Muscle layer of duodenum (tissue), 2 donors: ENCODE measurements around the gene ZNF562.
"Not testable (repeated sequence)": the region's sequence is repeated elsewhere in the genome, so short reads cannot be mapped to it uniquely, and the experiment has no call there.

Source experiments
- H3K27ac ChIP-seq: one replicate; pipeline ENCODE4 v1.7.0; 2013; ENCODE audit warnings: mild to moderate bottlenecking, low read length
- H3K27me3 ChIP-seq: one replicate; pipeline ENCODE4 v1.7.0; 2013; ENCODE audit warnings: low read depth, mild to moderate bottlenecking, control low read depth, low read length
- H3K36me3 ChIP-seq, 2 donors: one replicate each; pipeline ENCODE4 v1.7.0; 2013; ENCODE audit warnings: low read length in 2 of 2, control low read depth in 1 of 2, mild to moderate bottlenecking in 1 of 2; ENCODE audit not compliant: insufficient read depth in 2 of 2, control insufficient read depth in 1 of 2
- H3K4me1 ChIP-seq, 2 donors: one replicate each; pipeline ENCODE4 v1.7.0; 2013; ENCODE audit warnings: low read length in 2 of 2, mild to moderate bottlenecking in 2 of 2, control low read depth in 1 of 2, moderate library complexity in 1 of 2; ENCODE audit not compliant: insufficient read depth in 2 of 2, control insufficient read depth in 1 of 2
- H3K4me3 ChIP-seq, 2 donors: one replicate each; pipeline ENCODE4 v1.7.0; 2013; ENCODE audit warnings: low read length in 2 of 2, low read depth in 1 of 2, mild to moderate bottlenecking in 1 of 2
- H3K9me3 ChIP-seq, 2 donors: one replicate each; pipeline ENCODE4 v1.7.0; 2013; ENCODE audit warnings: low read length in 2 of 2, control low read depth in 1 of 2, mild to moderate bottlenecking in 1 of 2; ENCODE audit not compliant: control insufficient read depth in 1 of 2
- donor health status: healthy.

Gene ZNF562

DNA sequence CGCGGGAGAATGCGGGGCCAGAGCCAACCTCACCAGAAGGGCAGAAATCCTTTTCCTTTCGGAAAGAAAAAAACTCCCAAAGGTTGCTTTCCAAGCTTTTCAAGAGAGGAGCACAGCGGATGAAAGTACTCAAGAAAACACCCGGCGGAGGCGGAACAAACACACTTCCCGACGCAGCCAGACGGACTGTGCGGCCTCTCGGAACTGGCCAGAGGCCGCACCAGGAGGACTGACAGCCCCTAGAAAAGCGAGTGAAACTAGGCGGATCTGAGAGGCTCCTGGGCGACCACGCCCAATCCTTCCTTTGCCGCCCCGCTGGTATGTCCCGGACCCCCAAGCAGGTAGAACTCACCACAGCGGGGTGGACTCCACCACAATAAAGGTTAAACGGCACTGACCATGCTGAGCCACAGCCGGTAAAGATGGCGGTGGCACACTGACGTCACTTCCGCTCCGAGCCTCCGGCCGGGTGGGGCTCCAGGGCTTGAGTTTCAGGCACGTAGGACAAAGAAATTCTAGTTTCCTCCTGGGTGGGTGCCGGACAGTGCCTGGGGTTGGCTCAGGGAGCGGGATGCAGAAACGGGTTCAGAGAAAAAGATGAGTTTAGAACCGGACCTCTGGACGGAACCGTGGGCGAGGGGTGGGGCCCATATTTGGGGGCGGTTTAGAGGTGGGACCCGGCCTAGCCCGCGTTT lies at the start of gene ZNF562:
TSS of gene ZNF562 (minus strand) at position 438 of the 695 bp plus-strand sequence. CDS start 14,356 bp downstream, outside the sequence.
- H3K36me3 ChIP-seq = peaks cover 5 to 22% of the 10 kb centered on the region in 2 donors
- H3K27me3 ChIP-seq = no peaks in the 10 kb centered on the region
- peak within 1 kb of the TSS; percentile 76 to 96 for H3K4me3 ChIP-seq
- H3K27ac ChIP-seq = peak within 1 kb of the TSS; percentile 99
- H3K9me3 ChIP-seq = peaks cover 11% of the 10 kb centered on the region in 2 donors
- no peaks in the 10 kb centered on the region for H3K4me1 ChIP-seq

DNA sequence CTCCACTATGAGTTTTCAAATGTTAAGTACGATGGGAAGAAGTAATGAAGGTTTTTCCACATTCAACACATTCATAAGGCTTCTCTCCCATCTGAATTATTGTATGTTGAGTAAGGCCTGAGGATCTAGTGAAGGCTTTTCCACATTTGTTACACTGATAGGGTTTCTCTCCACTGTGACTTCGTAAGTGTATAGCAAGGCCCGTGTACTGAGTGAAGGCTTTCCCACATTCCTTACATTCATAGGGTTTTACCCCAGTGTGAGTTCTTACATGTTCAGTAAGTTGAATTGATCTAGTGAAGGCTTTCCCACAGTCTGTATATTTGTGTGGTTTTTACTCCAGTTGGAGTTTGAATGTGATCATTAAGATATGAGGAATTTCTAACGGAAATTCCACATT lies 49.3 kb upstream of the ZNF562 start:
- Histone ChIP-seq H3K27me3 (no peaks in the 10 kb centered on the region), H3K36me3 (no peaks in the 10 kb centered on the region)

DNA sequence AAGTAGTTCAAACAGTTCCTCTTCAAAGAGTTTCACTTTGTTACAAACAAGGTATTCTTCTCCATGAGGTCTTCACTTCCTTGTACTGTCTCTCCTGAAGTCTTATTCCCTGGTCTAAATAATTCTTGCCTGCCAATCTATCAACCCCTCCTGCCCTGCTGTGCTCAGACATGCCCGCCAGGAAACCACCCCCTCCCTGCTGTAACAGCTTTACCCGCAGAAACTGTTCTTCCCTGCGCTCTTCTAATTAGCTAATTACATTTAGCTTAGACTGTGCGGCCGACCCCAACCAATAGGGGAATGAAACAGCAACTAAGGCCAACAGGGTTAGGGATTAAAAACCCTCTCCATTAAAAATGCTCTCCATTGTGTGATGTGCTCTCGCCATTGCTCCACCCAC lies 47.0 kb upstream of the ZNF562 start:
- Histone ChIP-seq H3K36me3 (no peaks in the 10 kb centered on the region), H3K9me3 (peaks cover 0 to 9% of the 10 kb centered on the region in 2 donors), H3K27ac (no peak overlapping the region), H3K4me1 (no peaks in the 10 kb centered on the region), H3K27me3 (no peaks in the 10 kb centered on the region), H3K4me3 (no peak overlapping the region)

More for the DNA sequence above, 49.3 kb upstream of the ZNF562 start:
- H3K4me1 ChIP-seq = no peaks in the 10 kb centered on the region
- peaks cover 0 to 9% of the 10 kb centered on the region in 2 donors for H3K9me3 ChIP-seq
- H3K4me3 ChIP-seq = no peak overlapping the region
- H3K27ac ChIP-seq = no peak overlapping the region

DNA sequence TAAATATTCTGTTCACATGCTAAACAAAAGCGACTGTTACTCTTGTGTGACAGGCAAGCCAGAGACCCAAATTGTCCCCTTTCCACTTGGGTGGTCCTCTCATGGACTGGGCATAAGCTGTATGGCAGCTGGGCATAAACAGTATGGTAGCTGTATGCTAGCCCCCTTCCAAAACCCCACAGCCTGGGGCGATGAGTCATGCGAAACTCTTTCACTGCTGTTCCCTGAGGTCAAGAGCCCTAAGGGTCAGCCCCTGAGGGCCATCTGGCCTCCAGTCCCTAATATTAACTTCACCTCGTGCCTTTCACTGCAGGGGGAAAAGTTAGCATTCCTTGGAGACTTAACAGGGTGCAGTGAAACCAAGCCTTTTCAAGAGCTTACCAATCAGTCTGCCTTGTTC lies 45.6 kb upstream of the ZNF562 start:
- H3K27me3 ChIP-seq = no peaks in the 10 kb centered on the region
- H3K36me3 ChIP-seq = no peaks in the 10 kb centered on the region
- no peaks in the 10 kb centered on the region for H3K4me1 ChIP-seq
- peaks cover 0 to 9% of the 10 kb centered on the region in 2 donors for H3K9me3 ChIP-seq
- no peak overlapping the region for H3K27ac ChIP-seq
- no peak overlapping the region for H3K4me3 ChIP-seq

DNA sequence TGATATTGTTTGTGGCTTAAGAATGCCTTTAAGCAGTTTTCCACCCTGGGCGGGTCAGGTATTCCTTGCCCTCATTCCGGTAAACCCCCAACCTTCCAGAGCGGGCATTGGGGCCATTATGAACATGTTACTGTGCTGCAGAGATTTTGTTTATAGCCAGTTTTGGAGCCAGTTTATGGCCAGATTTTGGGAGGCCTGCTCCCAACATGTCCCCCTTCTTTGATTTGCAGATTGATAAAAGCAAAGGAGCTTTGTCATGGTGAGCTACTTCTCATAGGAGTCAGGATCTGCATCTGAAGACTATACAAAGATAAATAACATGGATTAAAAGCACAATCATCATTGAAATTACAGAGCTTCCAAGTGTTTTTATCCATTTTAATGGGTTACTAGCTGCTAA lies 36.9 kb upstream of the ZNF562 start:
- H3K4me1 ChIP-seq = no peaks in the 10 kb centered on the region
- H3K27ac ChIP-seq = no peak overlapping the region
- H3K27me3 ChIP-seq = no peaks in the 10 kb centered on the region
- no peaks in the 10 kb centered on the region for H3K36me3 ChIP-seq
- H3K4me3 ChIP-seq = no peak overlapping the region
- peaks cover 3 to 20% of the 10 kb centered on the region in 2 donors for H3K9me3 ChIP-seq

DNA sequence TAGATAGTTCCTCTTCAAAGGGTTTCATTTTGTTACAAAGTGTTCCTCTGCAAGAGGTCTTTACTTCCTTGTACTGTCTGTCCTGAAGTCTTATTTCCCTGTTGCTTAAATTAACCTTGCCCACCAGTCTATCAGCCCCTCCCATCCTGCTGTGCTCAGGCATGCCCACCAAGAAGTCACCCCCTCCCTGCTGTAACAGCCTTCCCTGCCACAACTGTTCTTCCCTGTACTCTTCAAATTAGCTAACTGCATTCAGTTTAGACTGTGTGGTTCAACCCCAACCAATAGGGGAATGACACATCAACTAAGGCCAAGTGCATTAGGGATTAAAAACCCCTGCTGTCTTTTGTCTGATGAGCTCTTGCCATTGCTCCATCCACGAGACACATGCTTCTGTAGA lies 34.4 kb upstream of the ZNF562 start:
- H3K36me3 ChIP-seq = no peaks in the 10 kb centered on the region
- H3K9me3 ChIP-seq = peaks cover 3 to 20% of the 10 kb centered on the region in 2 donors
- H3K27me3 ChIP-seq = no peaks in the 10 kb centered on the region
- no peak overlapping the region for H3K4me3 ChIP-seq
- no peak overlapping the region for H3K27ac ChIP-seq
- H3K4me1 ChIP-seq = no peaks in the 10 kb centered on the region

DNA sequence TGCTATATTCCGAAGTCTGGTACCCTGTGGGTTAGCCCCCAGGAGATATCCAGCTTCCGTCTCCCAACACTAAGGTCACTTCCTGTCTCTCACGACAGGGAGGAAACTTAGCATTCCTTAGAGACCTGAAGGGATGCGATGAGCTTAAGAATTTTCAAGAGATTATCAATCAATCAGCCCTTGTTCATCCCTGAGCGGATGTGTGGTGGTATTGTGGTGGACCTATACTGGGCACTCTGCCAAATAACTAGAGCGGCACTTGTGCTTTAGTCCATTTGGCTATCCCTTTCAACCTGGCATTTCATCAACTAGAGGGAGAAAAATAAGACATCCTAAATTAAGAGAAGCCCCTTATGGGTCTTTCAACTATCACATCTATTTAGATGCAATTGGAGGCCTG lies 30.9 kb upstream of the ZNF562 start:
- Histone ChIP-seq H3K27me3 (no peaks in the 10 kb centered on the region), H3K27ac (no peak overlapping the region), H3K9me3 (peaks cover 0 to 8% of the 10 kb centered on the region in 2 donors), H3K4me3 (no peak overlapping the region), H3K4me1 (no peaks in the 10 kb centered on the region), H3K36me3 (no peaks in the 10 kb centered on the region)

DNA sequence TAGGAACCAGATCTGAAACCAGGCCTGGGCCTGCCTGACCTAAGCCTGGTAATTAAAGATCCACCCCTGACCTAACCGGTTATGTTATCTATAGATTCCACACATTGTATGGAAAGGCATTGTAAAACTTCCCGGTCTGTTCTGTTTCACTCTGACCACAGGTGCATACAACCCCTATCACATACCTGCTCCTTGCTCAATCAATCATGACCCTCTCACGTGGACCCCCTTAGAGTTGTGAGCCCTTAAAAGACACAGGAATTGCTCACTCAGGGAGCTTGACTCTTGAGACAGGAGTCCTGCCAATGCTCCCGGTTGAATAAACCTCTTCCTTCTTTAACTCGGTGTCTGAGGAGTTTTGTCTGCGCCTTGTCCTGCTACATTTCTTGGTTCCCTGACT lies 27.3 kb upstream of the ZNF562 start:
- H3K4me3 ChIP-seq = no peak overlapping the region
- no peak overlapping the region for H3K27ac ChIP-seq
- no peaks in the 10 kb centered on the region for H3K4me1 ChIP-seq
- no peaks in the 10 kb centered on the region for H3K9me3 ChIP-seq
- H3K36me3 ChIP-seq = no peaks in the 10 kb centered on the region
- no peaks in the 10 kb centered on the region for H3K27me3 ChIP-seq

DNA sequence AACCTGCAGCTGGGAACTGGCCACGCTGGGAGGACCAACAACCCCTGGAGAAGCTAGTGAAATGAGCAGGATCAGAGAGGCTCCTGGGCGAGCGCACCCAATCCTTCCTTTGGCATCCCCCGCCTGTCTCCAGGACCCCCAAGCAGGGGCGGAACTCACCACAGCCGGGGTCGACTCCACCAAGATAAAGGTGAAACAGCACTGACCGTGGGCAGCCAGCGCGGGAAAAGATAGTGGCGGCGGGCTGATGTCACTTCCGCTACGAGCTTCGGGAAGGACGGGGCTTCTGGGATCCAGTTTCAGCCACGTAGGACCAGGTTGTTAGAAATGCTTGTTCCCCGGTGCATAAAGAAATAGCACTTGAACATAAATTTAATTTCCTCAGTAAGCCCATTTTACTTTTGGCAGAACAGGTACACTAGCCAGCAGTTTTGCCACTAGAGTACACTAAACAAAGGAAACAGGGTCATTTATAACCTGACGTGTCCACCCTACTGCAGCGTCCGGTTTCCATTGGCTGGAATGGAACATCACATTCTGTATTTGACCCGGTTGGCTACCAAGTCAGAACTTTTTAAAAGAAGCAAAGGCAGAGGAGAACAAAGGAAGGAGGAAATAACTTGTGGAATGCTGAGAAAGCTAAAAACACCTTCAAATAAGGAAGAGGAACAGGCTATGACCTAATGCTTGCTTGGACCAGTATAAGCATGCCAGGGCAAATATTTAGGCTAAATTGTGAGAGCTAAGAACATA lies 25.5 kb upstream of the ZNF562 start:
- Histone ChIP-seq H3K36me3 (no peaks in the 10 kb centered on the region), H3K4me1 (no peaks in the 10 kb centered on the region), H3K4me3 (no peak overlapping the region), H3K27ac (no peak overlapping the region), H3K27me3 (no peaks in the 10 kb centered on the region), H3K9me3 (no peaks in the 10 kb centered on the region)

DNA sequence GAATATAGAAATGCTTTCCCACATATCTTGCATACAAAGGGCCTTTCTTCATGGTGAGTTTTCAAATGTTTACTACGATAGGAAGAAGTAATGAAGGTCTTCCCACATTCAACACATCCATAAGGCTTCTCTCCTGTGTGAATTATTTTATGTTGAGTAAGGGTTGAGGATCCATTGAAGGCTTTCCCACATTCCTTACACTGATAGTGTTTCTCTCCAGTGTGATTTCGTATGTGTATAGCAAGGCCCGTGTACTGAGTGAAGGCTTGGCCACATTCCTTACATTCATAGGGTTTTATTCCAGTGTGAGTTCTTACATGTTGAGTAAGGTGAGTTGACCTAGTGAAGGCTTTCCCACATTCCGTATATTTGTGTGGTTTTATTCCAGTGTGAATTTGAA lies 15.4 kb upstream of the ZNF562 start:
- H3K4me3 ChIP-seq, H3K27me3 ChIP-seq, H3K27ac ChIP-seq, H3K36me3 ChIP-seq, H3K4me1 ChIP-seq: not testable (repeated sequence)
- H3K9me3 ChIP-seq = peaks cover 0 to 20% of the 10 kb centered on the region in 2 donors

DNA sequence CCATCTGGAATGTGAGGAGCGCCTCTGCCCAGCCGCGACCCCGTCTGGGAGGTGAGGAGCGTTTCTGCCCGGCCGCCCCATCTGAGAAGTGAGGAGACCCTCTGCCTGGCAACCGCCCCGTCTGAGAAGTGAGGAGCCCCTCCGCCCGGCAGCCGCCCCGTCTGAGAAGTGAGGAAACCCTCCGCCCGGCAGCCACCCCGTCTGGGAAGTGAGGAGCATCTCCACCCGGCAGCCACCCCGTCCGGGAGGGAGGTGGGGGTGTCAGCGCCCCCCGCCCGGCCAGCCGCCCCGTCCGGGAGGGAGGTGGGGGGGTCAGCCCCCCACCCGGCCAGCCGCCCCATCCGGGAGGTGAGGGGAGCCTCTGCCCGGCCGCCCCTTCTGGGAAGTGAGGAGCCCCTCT lies 5.1 kb upstream of the ZNF562 start:
- H3K4me3 ChIP-seq, H3K36me3 ChIP-seq, H3K4me1 ChIP-seq, H3K9me3 ChIP-seq, H3K27me3 ChIP-seq, H3K27ac ChIP-seq: not testable (repeated sequence)
